GM10847 (cell line): ENCODE results near the gene TTBK2.

ENCODE experiments used
- POLR2A ChIP-seq: IDR thresholded peaks from 2 replicates; pipeline ENCODE4 v1.6.1; 2011; ENCODE audit not compliant: insufficient read length; ENCODE audit errors: extremely low read depth

The TTBK2 gene

DNA sequence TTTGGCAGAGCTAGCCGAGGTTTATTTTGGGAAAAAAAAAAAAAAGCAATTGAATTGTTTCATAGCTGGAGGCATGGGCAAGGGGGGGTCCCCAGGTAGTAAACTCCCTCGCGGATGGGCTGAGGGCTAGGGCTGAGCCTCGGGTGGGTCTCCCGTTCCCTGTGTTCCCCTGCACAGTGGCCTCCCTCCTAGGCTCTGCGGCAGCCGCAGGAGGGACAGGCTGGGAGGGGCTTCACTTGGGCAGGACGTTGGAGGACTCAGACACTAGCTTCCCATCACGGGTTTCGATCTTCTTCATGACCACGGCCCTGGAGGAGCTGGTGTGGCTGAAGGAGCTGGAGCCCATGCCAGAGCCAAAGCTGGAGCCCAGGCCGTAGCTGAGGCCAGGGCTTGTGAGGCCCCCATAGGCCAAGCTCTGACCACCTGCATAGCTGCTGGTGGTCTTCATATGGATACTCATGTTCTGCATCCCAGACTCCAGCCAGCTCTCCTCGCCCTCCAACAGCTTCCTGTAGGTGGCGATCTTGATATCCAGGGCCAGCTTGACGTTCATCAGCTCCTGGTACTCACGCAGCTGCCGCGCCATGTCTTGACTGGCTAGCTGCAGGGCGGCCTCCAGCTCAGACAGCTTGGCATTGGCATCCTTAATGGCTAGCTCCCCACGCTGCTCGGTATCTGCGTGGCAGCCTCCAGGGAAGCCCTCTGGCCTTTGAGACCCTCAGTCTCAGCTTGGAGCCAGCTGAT, 119.7 kb downstream of the TTBK2 start:
- TF ChIP-seq POLR2A = no peak

DNA sequence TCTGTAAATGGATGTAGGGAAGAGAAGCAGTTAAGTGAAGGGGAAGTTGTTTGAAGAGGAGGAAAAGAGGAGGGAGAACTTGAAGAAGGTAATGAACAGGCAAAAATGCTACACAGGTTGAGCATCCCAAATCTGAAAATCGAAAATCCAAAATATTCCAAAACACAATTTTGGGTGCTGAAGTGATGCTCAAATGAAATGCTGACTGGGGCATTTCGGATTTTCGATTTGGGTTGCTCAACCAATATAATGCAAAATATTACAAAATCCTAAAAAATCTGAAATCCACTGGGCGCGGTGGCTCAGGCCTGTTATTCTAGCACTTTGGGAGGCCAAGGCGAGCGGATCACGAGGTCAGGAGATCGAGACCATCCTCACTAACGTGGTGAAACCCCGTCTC, 121.8 kb downstream of the TTBK2 start:
- no peak for TF ChIP-seq POLR2A

DNA sequence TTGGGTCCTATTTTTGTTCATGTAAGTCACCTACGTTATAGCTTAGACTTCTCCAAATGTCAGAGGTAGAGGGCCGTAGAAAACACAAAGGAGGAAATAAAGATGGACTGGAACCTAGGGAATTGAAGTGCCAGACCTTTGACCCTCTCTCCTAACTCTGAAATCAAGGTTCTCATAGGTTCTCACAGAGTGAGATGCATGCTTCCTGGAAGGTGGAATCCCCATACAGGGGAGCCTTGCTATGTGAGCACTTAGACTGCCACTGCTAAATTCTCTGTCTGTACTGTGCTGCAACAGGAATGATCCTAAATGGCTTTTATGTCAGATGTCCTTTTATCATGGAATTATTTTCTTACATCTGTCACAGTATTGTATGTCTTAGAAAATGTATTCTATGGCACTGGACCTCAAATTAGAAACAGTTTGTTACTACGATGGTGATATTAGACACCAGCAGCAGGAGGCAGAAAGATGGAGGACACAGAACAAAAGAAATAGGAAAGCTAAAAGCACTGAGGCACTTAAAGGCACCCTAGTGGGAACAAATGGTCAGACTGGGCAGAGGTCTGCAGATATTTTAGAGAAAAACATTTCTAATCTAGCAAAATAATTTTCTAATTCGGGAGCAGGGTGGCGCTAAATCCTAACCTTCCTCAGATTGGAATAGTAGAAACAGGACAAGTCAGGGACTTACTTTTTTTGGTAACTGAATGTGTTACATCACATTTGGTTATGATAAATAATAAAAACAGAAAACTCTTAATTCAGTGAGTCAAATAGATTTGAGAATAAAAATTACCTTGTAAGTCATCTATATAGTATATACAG, 123.4 kb downstream of the TTBK2 start:
- no peak for TF ChIP-seq POLR2A

DNA sequence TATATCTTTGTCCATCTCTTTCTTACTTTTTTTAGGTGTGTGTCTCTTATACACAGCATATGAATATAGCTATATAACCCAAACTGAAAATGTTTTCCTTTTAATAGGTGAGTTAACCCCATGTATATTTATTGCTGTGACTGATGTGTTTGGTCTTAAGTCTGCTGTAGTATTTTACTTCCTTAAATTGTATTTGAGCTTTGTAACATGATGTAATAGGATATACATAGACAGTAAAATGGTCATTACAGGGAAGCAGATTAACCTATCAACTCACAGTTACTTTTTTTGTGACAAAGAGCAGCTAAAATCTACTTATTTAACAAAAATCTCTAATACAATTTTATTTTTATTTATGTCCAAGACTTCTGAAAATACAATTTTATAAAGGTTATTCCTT, 131.9 kb downstream of the TTBK2 start:
- no peak for TF ChIP-seq POLR2A

DNA sequence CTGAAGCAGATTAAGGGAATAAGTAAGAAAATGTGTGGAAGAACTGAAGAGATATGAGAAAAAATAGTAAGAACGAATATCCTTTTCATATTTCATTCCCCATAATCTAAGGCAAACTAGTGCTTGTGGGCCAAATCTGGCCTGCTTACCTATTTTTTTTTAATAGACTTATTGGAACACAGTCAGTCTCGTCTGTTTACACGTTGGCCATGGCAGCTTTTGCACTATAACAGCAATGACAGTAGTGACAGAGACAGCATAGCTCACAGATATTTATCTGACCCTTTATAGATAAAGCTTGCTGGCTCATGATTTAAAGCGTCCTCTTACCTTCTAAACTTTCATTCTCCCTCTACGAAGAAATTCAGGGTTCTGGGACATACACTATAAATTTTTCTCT, 133.6 kb downstream of the TTBK2 start:
- TF ChIP-seq POLR2A = no peak

DNA sequence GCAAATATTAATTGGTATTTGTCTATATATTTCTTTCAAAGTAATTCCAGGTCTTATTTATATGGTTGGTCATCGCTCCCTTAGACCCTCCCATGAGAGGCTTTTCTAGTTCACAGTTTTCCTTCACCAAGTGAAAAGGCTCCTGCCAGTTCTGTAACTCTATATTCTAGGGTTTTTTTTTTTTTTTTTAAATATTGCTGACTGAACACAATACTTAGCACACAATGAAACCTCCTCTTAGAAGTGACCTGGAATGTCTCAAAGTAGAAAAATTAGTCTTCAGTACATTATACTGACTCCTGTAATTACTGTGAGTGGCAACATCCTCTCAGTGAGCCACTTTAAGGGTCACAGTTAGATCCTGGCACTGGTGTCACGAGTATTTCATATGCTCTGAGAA, 135.0 kb downstream of the TTBK2 start:
- TF ChIP-seq POLR2A = no peak

DNA sequence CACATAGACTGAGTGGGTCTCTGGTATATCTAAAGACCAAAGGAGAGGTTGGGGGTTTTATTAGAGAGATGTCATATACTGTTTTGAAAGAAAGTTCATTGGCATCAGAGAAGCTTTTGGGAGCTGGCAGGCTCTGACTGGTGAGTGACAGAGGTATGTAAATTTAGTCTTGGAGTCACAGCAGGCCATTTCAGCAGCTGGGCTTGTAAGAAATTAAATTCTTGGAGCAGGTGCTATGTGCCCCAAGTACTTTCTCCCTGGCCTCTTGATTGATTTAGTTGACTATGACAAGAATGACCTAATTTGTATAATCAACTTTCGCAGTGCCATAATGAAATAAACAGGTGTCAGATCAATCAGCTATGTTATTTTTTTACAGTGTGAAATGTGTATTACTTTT, 135.9 kb downstream of the TTBK2 start:
- TF ChIP-seq POLR2A = no peak

DNA sequence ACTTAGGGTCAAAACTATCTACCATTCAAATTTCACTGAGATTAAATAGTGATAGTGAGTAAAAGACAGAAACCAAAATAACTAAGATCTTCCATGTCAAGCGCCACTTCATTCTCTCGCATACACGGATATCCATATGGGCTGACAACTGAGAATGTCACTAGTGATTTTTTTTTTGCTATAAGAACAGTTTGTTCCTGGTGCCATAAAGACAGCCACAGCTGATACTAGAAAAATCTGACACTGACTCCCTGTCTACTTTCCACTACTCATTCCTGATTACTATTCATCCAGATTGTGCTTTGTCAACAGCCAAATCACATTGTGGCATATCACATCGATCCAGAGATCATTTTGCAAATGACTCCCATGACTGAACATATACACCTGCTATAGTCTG, 137.9 kb downstream of the TTBK2 start:
- no peak for TF ChIP-seq POLR2A

DNA sequence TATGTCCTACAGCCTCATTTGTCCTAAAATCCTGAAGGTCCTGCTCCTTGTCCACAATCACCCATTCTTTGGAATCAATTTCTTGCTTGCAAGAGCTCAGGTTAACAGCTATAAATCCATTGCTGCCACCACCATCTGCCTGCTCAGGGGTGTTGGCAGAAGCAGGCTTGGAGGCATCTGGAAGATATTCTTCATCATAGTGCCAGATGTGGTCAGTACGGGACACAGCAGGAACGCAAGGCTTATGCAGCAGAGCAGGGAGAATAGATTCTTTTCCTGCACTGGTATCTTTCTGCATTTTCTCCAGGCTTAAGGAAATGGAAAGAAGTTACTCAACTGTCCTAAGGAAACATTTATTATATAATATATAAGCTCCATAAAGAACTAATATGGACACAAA, 145.2 kb downstream of the TTBK2 start:
- TF ChIP-seq POLR2A = no peak

DNA sequence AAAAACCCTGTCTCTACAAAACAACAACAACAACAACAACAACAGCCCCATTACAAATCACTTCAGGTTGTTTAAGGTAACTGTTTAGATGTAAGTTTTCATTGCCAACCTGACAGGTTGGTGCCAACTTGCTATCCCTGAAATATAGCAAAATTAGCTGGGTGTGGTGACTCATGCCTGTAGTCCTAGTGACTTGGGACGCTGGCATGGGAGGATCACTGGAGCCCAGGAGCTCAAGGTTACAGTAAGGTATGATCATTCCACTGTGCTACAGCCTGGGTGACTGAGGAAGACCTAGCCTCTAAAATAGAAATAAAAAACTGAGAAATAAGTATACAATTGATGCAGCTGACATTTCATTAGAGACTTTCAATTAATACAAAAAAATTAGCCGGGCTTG, 147.7 kb downstream of the TTBK2 start:
- no peak for TF ChIP-seq POLR2A

DNA sequence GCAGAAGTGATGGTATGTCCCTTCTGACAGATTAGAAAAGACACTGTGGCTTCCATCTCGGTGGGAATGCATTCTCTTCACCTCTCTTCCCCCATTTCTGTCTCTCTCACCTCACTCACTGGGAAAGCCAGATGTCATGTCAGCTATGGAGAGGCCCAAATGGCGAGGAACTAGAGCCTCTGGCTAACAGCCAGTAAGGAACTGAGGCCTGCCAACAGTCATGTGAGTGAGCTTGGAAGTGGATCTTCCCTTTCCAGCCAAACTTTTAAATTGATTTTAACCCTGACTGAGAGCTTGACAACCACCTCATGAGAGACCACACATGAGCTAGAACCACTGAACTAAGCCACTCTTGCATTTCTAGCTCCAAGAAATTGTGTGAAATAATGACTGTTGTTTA, 148.4 kb downstream of the TTBK2 start:
- TF ChIP-seq POLR2A = no peak

DNA sequence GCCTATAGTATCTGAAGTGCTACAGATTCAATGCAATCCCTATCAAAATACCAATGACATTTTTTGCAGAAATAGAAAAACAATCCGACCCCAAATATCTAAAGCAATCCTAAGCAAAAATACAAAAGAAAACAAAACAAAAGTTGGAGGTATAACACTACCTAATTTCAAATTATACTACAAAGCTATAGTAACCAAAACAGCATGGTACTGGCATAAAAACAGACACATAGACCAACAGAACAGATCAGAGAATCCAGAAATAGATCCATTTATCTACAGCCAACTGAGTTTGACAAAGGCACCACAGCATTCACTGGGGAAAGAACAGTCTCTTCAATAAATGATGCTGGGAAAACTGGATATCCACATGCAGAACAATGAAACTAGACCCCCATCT, 159.8 kb downstream of the TTBK2 start:
- no peak for TF ChIP-seq POLR2A

DNA sequence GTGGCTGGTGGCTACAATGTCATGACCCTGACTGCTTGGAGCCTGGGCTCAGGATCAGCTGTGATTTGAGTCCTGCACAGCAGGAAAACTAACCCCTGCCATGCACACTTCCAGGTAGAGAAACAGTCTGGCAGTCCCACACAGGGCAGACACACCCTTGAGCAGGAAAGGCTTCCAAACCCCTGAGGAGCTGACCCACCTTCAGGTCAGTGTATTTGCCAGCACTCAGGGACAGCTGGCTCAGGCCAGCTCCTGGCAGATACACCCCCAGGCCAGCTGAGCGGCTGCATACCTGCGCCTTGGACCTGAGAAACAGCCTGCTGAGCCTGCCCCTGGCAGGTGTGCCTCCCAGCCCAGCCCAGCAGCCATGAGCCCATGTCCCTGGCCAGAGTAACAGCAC, 161.5 kb downstream of the TTBK2 start:
- no peak for TF ChIP-seq POLR2A

DNA sequence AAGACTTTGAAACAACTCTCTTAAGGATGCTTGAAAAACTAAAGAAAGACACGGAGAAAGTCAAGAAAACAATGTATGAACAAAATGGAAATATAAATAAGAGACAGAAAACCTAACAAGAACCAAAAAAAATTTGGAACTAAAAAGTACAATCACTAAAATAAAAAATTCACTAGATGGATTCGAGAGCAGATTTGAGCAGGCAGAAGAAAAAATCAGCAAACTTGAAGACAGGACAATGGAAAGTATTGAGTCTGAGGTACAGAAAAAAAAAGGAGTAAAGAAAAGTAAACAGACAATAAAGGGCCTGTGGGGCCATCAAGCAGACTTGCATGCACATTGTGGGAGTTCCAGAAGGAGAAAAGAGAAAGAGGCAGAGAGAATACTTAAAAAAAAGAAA, 170.3 kb downstream of the TTBK2 start:
- no peak for TF ChIP-seq POLR2A

DNA sequence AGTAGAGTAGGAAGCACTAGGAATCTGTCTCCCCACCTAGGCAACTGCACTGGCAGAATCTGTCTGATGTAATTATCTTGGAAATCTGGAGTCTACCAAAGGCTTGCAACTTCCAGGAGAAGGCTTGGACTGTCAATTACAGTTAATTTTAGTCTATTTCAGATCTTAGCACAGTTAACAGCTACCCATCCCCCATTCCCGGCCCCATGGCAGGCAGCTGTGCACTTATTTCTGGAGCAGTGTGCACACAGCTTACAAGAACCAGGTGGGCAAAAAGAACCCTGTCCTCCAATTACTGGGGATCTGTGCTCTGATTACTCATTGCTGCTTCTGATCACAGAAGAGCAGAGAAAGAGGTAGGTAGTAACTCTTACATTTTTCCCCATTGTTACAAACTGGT, 171.3 kb downstream of the TTBK2 start:
- no peak for TF ChIP-seq POLR2A

DNA sequence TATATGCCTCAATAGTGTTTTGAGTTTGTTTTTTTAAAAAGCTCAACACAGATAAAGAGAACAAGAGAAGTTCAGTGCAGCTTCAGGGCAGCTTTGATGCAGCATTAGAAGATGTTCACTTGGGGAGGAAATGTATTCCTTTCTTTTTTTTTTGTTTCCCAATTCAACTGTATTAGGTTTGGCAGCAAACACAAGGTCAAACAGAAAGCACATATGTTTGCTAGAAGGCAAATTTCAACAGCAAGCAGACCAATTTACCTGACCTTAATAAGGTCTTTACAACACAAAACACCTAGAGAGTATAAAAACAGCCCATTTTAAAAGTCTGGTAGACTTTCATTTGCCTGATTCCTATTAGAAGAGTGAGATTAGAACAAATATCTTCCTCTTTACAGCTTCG, 176.4 kb downstream of the TTBK2 start:
- no peak for TF ChIP-seq POLR2A

DNA sequence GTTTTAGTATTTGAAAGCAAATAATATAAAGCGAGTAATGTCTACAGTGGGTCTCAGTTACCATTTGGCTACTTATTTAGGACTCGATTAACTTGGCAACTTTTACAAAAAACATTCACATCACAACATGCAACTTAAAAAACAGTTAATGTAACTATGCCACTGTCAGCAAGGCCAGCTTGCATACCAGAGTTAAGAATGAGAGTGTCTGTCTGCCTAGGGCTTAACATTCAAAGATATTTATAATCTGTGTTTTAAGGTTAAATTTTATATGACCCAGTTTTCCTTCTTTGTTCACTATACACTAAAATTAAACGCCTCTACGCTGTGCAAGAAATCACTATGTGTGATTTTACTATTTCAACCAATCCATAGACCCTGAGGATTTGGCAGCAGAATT, 178.4 kb downstream of the TTBK2 start:
- no peak for TF ChIP-seq POLR2A

DNA sequence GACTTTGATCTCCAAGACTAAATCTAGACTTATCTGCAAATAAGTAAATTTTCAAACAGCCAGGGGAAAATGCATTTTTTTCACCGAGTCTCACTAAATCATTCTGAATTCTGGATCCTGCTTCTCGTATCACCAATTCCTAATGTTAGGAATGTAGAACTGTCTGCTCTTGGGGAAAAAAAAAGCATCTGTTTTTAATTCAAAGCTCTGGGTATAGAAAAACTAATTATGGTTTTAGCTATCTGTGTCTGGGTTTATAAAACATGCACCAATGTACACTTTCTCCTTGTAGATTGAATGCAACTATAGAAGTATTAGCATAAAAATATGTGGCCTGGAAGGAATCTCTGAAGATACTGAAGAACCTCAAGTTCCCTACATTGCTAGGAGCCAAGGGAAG, 178.9 kb downstream of the TTBK2 start:
- TF ChIP-seq POLR2A = no peak
